ENCODE data around the gene SCFD2.

SCFD2 gene

GRCh38 chr4:53066155-53066554 is 299.7 kb downstream of the SCFD2 start:
- Histone ChIP-seq H3K4me3 (ENCODE audit: low read depth, low read length) (no peak overlapping the region), H3K27me3 (replicated peaks) (no peaks in the 10 kb centered on the region), H3K36me3 (replicated peaks) (no peaks in the 10 kb centered on the region), H3K27ac (no peak overlapping the region)
- in situ Hi-C loops (cut with HindIII; ENCODE audit: low pct_ligation_motif_present, low sequenced_read_pairs) = no loop called here
- DNase-seq = no peak
- TF ChIP-seq, protein P1, sequence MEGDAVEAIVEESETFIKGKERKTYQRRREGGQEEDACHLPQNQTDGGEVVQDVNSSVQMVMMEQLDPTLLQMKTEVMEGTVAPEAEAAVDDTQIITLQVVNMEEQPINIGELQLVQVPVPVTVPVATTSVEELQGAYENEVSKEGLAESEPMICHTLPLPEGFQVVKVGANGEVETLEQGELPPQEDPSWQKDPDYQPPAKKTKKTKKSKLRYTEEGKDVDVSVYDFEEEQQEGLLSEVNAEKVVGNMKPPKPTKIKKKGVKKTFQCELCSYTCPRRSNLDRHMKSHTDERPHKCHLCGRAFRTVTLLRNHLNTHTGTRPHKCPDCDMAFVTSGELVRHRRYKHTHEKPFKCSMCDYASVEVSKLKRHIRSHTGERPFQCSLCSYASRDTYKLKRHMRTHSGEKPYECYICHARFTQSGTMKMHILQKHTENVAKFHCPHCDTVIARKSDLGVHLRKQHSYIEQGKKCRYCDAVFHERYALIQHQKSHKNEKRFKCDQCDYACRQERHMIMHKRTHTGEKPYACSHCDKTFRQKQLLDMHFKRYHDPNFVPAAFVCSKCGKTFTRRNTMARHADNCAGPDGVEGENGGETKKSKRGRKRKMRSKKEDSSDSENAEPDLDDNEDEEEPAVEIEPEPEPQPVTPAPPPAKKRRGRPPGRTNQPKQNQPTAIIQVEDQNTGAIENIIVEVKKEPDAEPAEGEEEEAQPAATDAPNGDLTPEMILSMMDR (IDR thresholded peaks at IDR 0.05; ENCODE audit: low read depth, low read length, missing control alignments) = no peak

- Histone ChIP-seq H3K36me3 (replicated peaks) (no peaks in the 10 kb centered on the region), H3K4me3 (ENCODE audit: low read depth, low read length) (no peak overlapping the region), H3K27ac (no peak overlapping the region), H3K27me3 (replicated peaks) (no peaks in the 10 kb centered on the region)
- DNase-seq = no peak
- in situ Hi-C loops (cut with HindIII; ENCODE audit: low pct_ligation_motif_present, low sequenced_read_pairs) = no loop called here
- TF ChIP-seq, protein P1 (IDR thresholded peaks at IDR 0.05; ENCODE audit: low read depth, low read length, missing control alignments) = no peak
Measured at GRCh38 chr4:53064609-53065008, 301.3 kb downstream of the SCFD2 start.

- no peak overlapping the region for H3K27ac ChIP-seq
- H3K27me3 ChIP-seq (replicated peaks) = no peaks in the 10 kb centered on the region
- no peak for DNase-seq
- TF ChIP-seq, protein P1 (IDR thresholded peaks at IDR 0.05; ENCODE audit: low read depth, low read length, missing control alignments) = no peak
- no peak overlapping the region for H3K4me3 ChIP-seq (ENCODE audit: low read depth, low read length)
- in situ Hi-C loops (cut with HindIII; ENCODE audit: low pct_ligation_motif_present, low sequenced_read_pairs) = no loop called here
- no peaks in the 10 kb centered on the region for H3K36me3 ChIP-seq (replicated peaks)
Measured at GRCh38 chr4:53061091-53061850, 304.6 kb downstream of the SCFD2 start.

- H3K4me3 ChIP-seq (ENCODE audit: low read depth, low read length) = no peak overlapping the region
- no peaks in the 10 kb centered on the region for H3K36me3 ChIP-seq (replicated peaks)
- no peak for DNase-seq
- H3K27ac ChIP-seq = no peak overlapping the region
- no peaks in the 10 kb centered on the region for H3K27me3 ChIP-seq (replicated peaks)
- in situ Hi-C loops (cut with HindIII; ENCODE audit: low pct_ligation_motif_present, low sequenced_read_pairs) = no loop called here
- TF ChIP-seq, protein P1 (IDR thresholded peaks at IDR 0.05; ENCODE audit: low read depth, low read length, missing control alignments) = no peak
Measured at GRCh38 chr4:53060278-53060677, 305.6 kb downstream of the SCFD2 start.

DNA sequence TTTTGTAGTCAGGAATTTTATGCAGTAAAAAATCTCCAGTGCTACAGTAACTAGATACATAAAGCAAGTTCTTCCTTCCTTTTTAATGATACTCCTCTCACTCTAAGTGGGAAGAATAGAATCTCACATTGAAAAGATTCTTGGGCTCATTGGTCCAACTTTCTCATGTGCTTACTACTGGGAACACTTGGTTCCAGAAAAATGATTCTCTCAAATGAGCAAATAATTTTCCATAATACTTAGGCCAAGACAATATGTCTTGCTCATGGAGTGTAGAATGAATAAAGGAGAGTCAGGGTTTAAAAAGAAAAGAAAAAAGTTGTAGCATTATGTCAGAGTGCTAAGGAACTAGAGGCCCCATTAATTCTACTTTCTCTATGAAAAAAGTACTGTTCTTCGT is 306.0 kb downstream of the SCFD2 start:
- Histone ChIP-seq H3K27ac (no peak overlapping the region), H3K27me3 (replicated peaks) (no peaks in the 10 kb centered on the region), H3K36me3 (replicated peaks) (no peaks in the 10 kb centered on the region), H3K4me3 (ENCODE audit: low read depth, low read length) (no peak overlapping the region)
- DNase-seq = no peak
- TF ChIP-seq, protein P1 (IDR thresholded peaks at IDR 0.05; ENCODE audit: low read depth, low read length, missing control alignments) = no peak
- in situ Hi-C loops (cut with HindIII; ENCODE audit: low pct_ligation_motif_present, low sequenced_read_pairs) = no loop called here

GRCh38 chr4:53059256-53059655 is 306.6 kb downstream of the SCFD2 start:
- H3K4me3 ChIP-seq (ENCODE audit: low read depth, low read length) = no peak overlapping the region
- H3K27me3 ChIP-seq (replicated peaks) = no peaks in the 10 kb centered on the region
- DNase-seq = no peak
- H3K27ac ChIP-seq = no peak overlapping the region
- no peaks in the 10 kb centered on the region for H3K36me3 ChIP-seq (replicated peaks)
- TF ChIP-seq, protein P1 (IDR thresholded peaks at IDR 0.05; ENCODE audit: low read depth, low read length, missing control alignments) = no peak
- in situ Hi-C loops (cut with HindIII; ENCODE audit: low pct_ligation_motif_present, low sequenced_read_pairs) = no loop called here
